Memory B cell (primary cell): ENCODE data around the gene RNASE4.
"Not testable (repeated sequence)": the region's sequence is repeated elsewhere in the genome, so short reads cannot be mapped to it uniquely, and the experiment has no call there.

ENCODE experiments used
- ATAC-seq: fragments of 150-1000 bp; cut with Tn5 transposase; 2 replicates; pipeline ENCODE4 v1.10.0; 2021; ENCODE audit warnings: low read depth, mild to moderate bottlenecking, moderate library complexity
- DNase-seq, 2 donors: peaks; one replicate each; pipeline ENCODE4 v3.0.0; 2022; ENCODE audit warnings: low spot score in 2 of 2
- H3K27ac Mint-ChIP-seq: one replicate; pipeline ENCODE4 v1.8.0; 2022; ENCODE audit warnings: mild to moderate bottlenecking, moderate library complexity, mixed read lengths
- H3K27me3 Mint-ChIP-seq: one replicate; pipeline ENCODE4 v1.8.0; 2022; ENCODE audit warnings: mixed read lengths
- H3K36me3 Mint-ChIP-seq: one replicate; pipeline ENCODE4 v1.8.0; 2022; ENCODE audit warnings: mild to moderate bottlenecking, mixed read lengths
- H3K4me1 Mint-ChIP-seq: one replicate; pipeline ENCODE4 v1.8.0; 2022; ENCODE audit warnings: mixed read lengths
- H3K4me3 Mint-ChIP-seq: one replicate; pipeline ENCODE4 v1.8.0; 2022; ENCODE audit warnings: mild to moderate bottlenecking, moderate library complexity, mixed read lengths
- H3K9me3 Mint-ChIP-seq: one replicate; pipeline ENCODE4 v1.8.0; 2022; ENCODE audit warnings: mixed read lengths

The RNASE4 gene

DNA sequence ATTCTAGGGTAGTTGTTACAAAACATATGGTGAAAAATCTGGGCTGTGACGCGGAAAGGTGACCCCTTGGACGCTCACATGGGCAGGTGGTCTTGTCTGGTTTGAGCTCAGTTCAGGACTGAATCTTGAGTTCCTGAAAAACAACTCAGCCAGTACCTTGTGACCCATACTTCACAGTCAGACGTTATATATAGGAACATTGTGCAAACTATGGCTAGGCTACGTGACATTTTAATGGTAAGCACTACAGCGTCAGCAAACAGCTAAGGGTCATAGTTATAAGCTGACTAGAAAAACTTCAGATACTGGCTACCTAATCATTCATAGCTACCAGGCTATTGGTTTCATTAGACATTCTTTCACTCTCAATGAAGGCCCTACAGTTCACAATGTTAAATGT lies 46.5 kb downstream of the RNASE4 start:
- peaks cover 25% of the 10 kb centered on the region for H3K4me1 Mint-ChIP-seq
- no peak for DNase-seq
- H3K9me3 Mint-ChIP-seq = no peaks in the 10 kb centered on the region
- ATAC-seq = no peak
- H3K36me3 Mint-ChIP-seq = peaks cover 4% of the 10 kb centered on the region
- H3K4me3 Mint-ChIP-seq = no peak overlapping the region
- H3K27ac Mint-ChIP-seq = no peak overlapping the region
- H3K27me3 Mint-ChIP-seq = no peaks in the 10 kb centered on the region

DNA sequence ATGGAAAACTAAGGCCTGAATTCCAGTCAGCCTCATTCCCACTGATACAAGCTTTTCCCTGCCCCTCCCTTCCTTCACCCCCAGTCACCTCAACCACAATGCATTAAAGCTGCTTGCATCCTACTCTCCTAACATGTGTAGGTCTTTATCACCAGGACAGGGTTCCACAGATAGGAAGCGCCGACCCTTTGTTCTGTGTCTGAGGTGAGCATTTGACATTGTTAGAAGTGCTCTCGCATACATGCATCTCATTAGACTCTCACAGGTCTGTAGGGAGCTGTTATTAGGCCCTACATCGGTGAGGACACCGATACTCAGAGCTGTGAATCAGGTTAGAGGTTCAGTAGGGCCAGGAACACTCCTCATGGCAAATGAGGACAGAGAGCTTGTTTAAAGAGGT lies 48.1 kb downstream of the RNASE4 start:
- H3K4me3 Mint-ChIP-seq = no peak overlapping the region
- H3K27me3 Mint-ChIP-seq = no peaks in the 10 kb centered on the region
- H3K4me1 Mint-ChIP-seq = peaks cover 19% of the 10 kb centered on the region

DNA sequence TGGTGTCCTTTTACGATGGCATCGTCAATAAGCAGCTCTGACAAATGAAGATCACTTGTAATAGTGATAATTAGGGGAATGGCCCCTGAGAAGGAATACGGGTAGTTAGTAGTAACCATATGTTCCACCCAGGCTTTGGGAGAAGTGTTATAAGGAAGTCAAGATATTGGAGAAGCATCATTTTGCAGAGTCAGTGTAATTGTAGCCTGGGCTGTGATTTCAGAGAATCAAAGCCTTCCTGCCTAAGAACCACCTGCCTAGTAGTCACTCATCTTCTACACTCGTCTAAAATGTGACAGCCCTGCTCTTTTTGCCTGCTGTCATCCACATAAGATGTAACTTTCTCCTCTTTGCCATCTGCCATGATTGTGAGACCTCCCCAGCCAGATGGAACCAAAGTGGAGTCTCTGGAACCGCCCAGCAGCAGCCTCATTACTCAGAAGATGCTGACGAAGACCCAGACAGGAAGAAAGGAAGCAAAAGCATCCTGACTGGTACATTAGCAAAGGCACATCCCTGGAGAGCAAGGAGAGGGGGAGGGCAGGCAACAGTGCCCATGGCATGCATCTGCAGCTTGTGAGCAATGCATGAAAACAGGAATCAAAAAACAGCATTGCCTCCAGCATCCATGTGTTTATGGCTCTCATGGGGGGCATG lies 48.7 kb downstream of the RNASE4 start:
- H3K27ac Mint-ChIP-seq = no peak overlapping the region
- no peaks in the 10 kb centered on the region for H3K36me3 Mint-ChIP-seq
- no peak for ATAC-seq
- no peaks in the 10 kb centered on the region for H3K27me3 Mint-ChIP-seq
- DNase-seq = no peak
- H3K4me3 Mint-ChIP-seq = no peak overlapping the region
- no peaks in the 10 kb centered on the region for H3K9me3 Mint-ChIP-seq
- H3K4me1 Mint-ChIP-seq = peaks cover 17% of the 10 kb centered on the region

More for the DNA sequence above, 48.1 kb downstream of the RNASE4 start:
- ATAC-seq = no peak
- Mint-ChIP-seq H3K27ac (no peak overlapping the region), H3K36me3 (no peaks in the 10 kb centered on the region), H3K9me3 (no peaks in the 10 kb centered on the region)
- no peak for DNase-seq

- no peaks in the 10 kb centered on the region for H3K27me3 Mint-ChIP-seq
- no peak overlapping the region for H3K4me3 Mint-ChIP-seq
- peaks cover 17% of the 10 kb centered on the region for H3K4me1 Mint-ChIP-seq
- DNase-seq = no peak
- H3K27ac Mint-ChIP-seq = no peak overlapping the region
- no peaks in the 10 kb centered on the region for H3K9me3 Mint-ChIP-seq
- no peak for ATAC-seq
- H3K36me3 Mint-ChIP-seq = no peaks in the 10 kb centered on the region
These were observed 49.5 kb downstream of the RNASE4 start for GRCh38 chr14:20733684-20734429.

- no peaks in the 10 kb centered on the region for H3K27me3 Mint-ChIP-seq
- ATAC-seq (peak; percentile 54), DNase-seq (no peak)
- peaks cover 17% of the 10 kb centered on the region for H3K4me1 Mint-ChIP-seq
- no peak overlapping the region for H3K4me3 Mint-ChIP-seq
- no peaks in the 10 kb centered on the region for H3K9me3 Mint-ChIP-seq
- no peak overlapping the region for H3K27ac Mint-ChIP-seq
- no peaks in the 10 kb centered on the region for H3K36me3 Mint-ChIP-seq
These were observed 50.1 kb downstream of the RNASE4 start for GRCh38 chr14:20734430-20734806.

DNA sequence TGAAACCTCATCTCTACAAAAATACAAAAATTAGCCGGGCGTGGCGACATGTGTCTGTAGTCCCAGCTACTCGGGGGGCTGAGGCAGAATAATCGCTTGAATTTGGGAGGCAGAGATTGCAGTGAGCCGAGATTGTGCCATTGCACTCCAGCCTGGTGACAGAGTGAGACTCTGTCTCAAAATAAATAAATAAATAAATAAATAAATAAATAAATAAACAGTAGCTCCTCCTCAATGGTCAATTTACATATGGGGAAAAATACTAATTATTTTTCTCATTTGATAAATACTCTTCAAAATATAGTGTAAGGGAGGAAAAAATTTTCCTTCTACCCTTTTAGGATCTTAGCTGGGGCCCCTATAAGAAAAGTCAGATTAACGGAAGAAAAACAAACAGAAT lies 53.9 kb downstream of the RNASE4 start:
- not testable (repeated sequence) for H3K27ac Mint-ChIP-seq, H3K9me3 Mint-ChIP-seq, ATAC-seq, H3K27me3 Mint-ChIP-seq, H3K4me3 Mint-ChIP-seq, DNase-seq, H3K36me3 Mint-ChIP-seq
- H3K4me1 Mint-ChIP-seq = peaks cover 22% of the 10 kb centered on the region

- Mint-ChIP-seq H3K36me3 (no peaks in the 10 kb centered on the region), H3K27ac (peak overlapping the region; percentile 35), H3K9me3 (no peaks in the 10 kb centered on the region), H3K4me3 (no peak overlapping the region), H3K27me3 (no peaks in the 10 kb centered on the region), H3K4me1 (peaks cover 8% of the 10 kb centered on the region)
- DNase-seq (no peak), ATAC-seq (peak; percentile 53)
These were observed 57.8 kb downstream of the RNASE4 start for GRCh38 chr14:20742132-20742531.

DNA sequence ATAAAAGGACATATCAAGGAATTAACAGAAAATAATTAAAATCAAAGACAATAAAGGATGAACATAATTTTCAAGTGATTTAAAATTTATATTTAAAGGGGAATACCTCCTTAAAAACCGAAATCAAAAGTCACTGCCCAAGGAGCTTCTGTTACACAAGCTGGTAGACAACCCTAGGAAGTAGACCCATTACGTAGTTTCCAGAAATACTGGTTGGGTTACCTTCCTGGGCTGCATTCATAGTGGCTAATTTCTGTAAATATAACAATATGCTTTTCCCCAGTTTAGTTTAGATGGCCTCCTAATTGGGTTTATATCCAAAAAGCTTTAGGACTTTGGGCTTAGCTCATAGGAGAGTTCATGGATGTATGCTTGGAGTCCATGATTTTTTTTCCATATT lies 59.2 kb downstream of the RNASE4 start:
- H3K27ac Mint-ChIP-seq = no peak overlapping the region
- peaks cover 2% of the 10 kb centered on the region for H3K27me3 Mint-ChIP-seq
- H3K4me1 Mint-ChIP-seq = peaks cover 10% of the 10 kb centered on the region
- H3K36me3 Mint-ChIP-seq = no peaks in the 10 kb centered on the region
- ATAC-seq (no peak), DNase-seq (no peak)
- H3K4me3 Mint-ChIP-seq = no peak overlapping the region
- H3K9me3 Mint-ChIP-seq = no peaks in the 10 kb centered on the region

DNA sequence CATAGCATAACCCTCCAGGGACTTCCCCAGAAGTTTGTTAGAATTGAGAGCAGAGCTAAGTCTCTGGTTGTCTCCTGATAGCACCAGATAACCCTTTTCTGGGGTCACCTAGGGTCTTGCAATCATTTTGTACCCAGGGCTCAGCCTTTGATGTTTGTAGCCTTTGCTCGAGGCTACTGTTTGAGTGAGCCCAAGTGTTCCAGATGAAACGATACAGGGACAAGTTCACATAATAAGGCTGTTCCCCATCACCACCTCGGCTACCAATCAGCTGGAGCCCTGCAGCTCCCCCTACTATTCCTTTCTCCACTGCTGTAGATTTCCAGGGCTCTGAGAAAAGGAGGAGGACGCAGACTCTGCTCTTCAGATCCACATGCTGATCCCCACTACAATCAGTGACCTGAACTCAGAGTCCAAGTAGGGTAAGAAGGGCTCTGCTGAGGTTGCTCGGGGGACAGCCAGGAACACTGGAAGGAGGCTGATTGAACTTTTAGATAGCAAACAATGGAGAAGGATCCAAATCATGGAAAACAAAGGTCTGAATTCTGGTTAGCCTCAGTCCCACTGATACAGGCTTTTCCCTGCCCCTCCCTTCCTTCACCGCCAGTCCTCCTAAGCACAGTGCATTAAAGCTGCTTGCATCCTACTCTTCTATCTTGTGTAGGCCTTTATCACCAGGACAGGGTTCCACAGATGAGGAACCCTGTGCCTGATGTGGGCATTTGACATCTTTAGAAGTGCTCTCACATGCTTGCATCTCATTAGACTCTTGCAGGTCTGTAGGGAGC lies 61.4 kb downstream of the RNASE4 start, which contains the start of gene EDDM3A:
Gene EDDM3A (plus strand): TSS at position 317 of the 788 bp plus-strand sequence. CDS start 1,694 bp downstream, outside the sequence.
- DNase-seq (no peak), ATAC-seq (no peak)
- no peak within 1 kb of the TSS for H3K4me3 Mint-ChIP-seq

DNA sequence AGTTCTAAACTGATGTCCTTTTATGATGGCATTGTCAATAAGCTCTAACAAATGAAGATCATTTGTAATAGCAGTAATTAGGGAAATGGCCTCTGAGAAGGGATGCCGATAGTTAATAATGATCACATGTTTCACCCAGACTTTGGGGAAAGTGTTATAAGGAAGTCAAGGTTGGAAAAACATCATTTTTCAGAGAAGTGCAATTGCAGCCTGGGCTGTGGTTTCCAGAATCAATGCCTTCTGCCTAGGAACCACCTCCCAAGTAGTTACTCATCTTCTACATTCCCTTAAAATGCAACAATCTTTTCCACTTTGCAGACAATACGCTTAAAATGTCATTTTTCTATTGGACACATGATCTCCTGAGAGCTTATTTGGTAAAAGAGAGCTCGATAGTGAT lies 62.2 kb downstream of the RNASE4 start:
- no peak for ATAC-seq
- Mint-ChIP-seq H3K9me3 (peaks cover 2% of the 10 kb centered on the region), H3K27ac (no peak overlapping the region), H3K36me3 (peaks cover under 1% of the 10 kb centered on the region), H3K4me1 (peaks cover 10% of the 10 kb centered on the region), H3K4me3 (no peak overlapping the region), H3K27me3 (peaks cover 5% of the 10 kb centered on the region)
- no peak for DNase-seq

More for the DNA sequence above, 61.4 kb downstream of the RNASE4 start, which contains the start of gene EDDM3A:
- no peak within 1 kb of the TSS for H3K27ac Mint-ChIP-seq
- H3K9me3 Mint-ChIP-seq = peaks cover 2% of the 10 kb centered on the region
- peaks cover 10% of the 10 kb centered on the region for H3K4me1 Mint-ChIP-seq
- H3K36me3 Mint-ChIP-seq = no peaks in the 10 kb centered on the region
- H3K27me3 Mint-ChIP-seq = peaks cover 4% of the 10 kb centered on the region

- ATAC-seq = no peak
- Mint-ChIP-seq H3K27me3 (peaks cover 7% of the 10 kb centered on the region), H3K4me3 (no peak overlapping the region), H3K27ac (no peak overlapping the region), H3K9me3 (peaks cover 11% of the 10 kb centered on the region), H3K36me3 (peaks cover 6% of the 10 kb centered on the region), H3K4me1 (peaks cover 2% of the 10 kb centered on the region)
- no peak for DNase-seq
These were observed 64.1 kb downstream of the RNASE4 start for GRCh38 chr14:20748439-20748838.

DNA sequence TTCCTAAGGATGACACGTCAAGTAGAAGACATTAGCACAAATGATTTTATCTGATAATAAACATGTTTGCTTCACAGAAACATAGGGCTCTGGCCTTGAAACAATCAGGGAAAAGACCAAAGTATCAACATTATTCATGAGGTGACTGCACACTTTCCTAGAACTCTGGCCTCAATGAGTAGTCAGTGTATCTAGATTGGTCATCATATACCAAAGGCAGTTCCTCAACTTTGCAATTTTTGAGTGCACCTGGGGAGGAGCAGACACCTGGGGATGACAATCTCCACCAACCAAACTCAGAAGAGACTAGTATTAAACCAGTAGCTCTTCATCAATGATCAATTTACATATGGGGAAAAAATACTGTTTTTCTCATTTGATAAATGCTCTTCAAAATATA lies 65.8 kb downstream of the RNASE4 start:
- Mint-ChIP-seq H3K9me3 (peaks cover 11% of the 10 kb centered on the region), H3K36me3 (peaks cover 6% of the 10 kb centered on the region), H3K4me3 (no peak overlapping the region), H3K27me3 (peaks cover 7% of the 10 kb centered on the region), H3K4me1 (peaks cover 2% of the 10 kb centered on the region), H3K27ac (no peak overlapping the region)
- DNase-seq (no peak), ATAC-seq (no peak)
